Lung (tissue), 12 donors: ENCODE data around the gene LDHD. TPM values are rescaled to one million over a fixed set of nuclear protein-coding genes. Genes with fewer than 3 reads are reported as not detected.

Source experiments
- ATAC-seq: fragments of 200-7000 bp; cut with Tn5 transposase; one replicate; pipeline ENCODE4 v1.9.1; 2020; ENCODE audit warnings: moderate number of reproducible peaks; ENCODE audit not compliant: insufficient read depth, low FRiP score
- DNase-seq, 3 donors: peaks; one replicate each; pipeline ENCODE4 v3.0.0-alpha.2; 2013 to 2017
- H3K27ac ChIP-seq, 2 donors: one replicate each; pipeline ENCODE4 v1.5.1; 2013; ENCODE audit warnings: mild to moderate bottlenecking in 2 of 2, moderate library complexity in 2 of 2, control low read depth in 1 of 2, inconsistent platforms in 1 of 2, low read depth in 1 of 2, low read length in 1 of 2
- H3K27me3 ChIP-seq, 3 donors: one replicate each; pipeline ENCODE4 v1.5.1; 2013; ENCODE audit warnings: low read length in 2 of 3; ENCODE audit not compliant: control insufficient read depth in 3 of 3, insufficient read depth in 3 of 3
- H3K36me3 ChIP-seq, 4 donors: one replicate each; pipeline ENCODE4 v1.5.1; 2013; ENCODE audit warnings: low read length in 4 of 4, mild to moderate bottlenecking in 1 of 4, moderate library complexity in 1 of 4; ENCODE audit not compliant: control insufficient read depth in 4 of 4, insufficient read depth in 4 of 4
- H3K4me1 ChIP-seq, 5 donors: one replicate each; pipeline ENCODE4 v1.5.1; 2013; ENCODE audit warnings: low read length in 5 of 5, mild to moderate bottlenecking in 2 of 5, moderate library complexity in 1 of 5; ENCODE audit not compliant: control insufficient read depth in 5 of 5, insufficient read depth in 5 of 5
- H3K4me3 ChIP-seq: one replicate; pipeline ENCODE4 v1.5.1; 2013; ENCODE audit warnings: mild to moderate bottlenecking, control low read depth, moderate library complexity
- H3K9ac ChIP-seq, 2 donors: one replicate each; pipeline ENCODE4 v1.5.1; 2013; ENCODE audit warnings: low read length in 2 of 2, control low read depth in 1 of 2; ENCODE audit not compliant: insufficient read depth in 1 of 2
- H3K9me3 ChIP-seq, 4 donors: one replicate each; pipeline ENCODE4 v1.5.1; 2013; ENCODE audit warnings: low read length in 3 of 4, mild to moderate bottlenecking in 1 of 4, moderate library complexity in 1 of 4; ENCODE audit not compliant: control insufficient read depth in 4 of 4, insufficient read depth in 3 of 4
- WGBS, 2 donors: extraction: QIAGEN DNeasy Blood & Tissue Kit; methylation state at CpG; one replicate each; pipeline ENCODE4 v1.1.7; 2013; 5-methylcytosine and 5-hydroxymethylcytosine counted together
- polyA plus RNA-seq, 2 donors: library from polyadenylated mRNA; stranded (reverse); fragments of 200-250 nt; gene quantifications; one replicate each; pipeline ENCODE4 v1.2.1, GENCODE V29; 2013
- total RNA-seq, 2 donors: library from RNA; depleted of rRNA in 1 of 2; stranded (reverse); fragments of >200 nt in 1 of 2; gene quantifications; one replicate each; pipeline ENCODE4 v1.2.1, GENCODE V29; 2014 to 2021
- TF ChIP-seq, protein P1 (sequence below): IDR thresholded peaks from 2 replicates; pipeline ENCODE4 v1.5.1; 2012; ENCODE audit warnings: mild to moderate bottlenecking; ENCODE audit errors: control extremely low read depth, extremely low read depth
- donor health status: control.
- donor health status: control.
- donor health status: Bipolar disorder and iron deficiency.
- donor health status: healthy.
- donor health status: DM: yes; HTN: yes; CAD: no.

LDHD gene
- total and polyA plus RNA-seq, 4 donors = 4.3 to 17.0 (median 8.1) TPM

DNA sequence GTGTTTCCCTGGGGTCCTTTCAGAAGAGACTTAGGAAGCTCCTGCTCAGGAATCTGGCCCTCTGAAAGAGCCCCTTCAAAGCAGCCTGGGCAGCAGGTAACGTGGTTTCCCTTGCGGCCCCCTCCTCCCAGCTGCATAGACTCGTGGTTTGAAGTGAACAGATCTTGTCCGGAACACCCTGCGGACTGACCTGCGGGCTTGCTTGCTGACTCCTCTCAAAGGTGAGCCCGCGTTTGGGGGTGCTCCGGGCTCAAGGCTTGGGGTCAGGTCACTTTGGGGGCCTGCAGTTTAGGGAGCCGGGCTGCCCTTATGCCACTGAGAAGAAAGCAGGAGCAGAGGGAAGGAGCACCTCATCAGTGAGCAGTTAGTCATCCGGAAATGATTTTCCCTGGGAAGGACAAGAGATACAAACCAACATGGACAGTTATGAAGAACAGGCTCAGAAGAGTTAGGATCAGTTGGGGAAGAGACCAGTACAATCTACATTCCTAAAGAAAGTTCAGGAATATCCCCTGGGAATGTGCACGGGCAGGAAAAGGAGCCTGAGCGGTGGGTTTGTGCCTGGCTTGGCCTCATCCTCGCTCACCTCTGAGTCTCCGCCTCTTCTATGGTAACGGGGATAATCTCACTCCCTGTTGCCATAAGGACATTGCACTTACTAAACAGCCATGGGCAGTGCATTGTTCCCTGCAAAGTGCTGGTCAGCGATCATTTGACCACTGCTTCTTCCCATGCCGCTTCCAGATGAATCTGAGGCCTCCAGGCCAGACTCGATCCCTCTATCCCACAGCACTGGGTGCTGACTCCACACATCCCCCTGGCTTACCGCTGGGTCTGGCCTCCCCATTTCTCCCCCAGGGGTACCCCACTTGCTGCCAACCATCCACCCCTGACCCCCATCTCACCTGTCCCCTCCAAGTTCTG is 10.0 kb downstream of the LDHD start:
- no peak for ATAC-seq
- 90 to 94% methylated on average over 20 of the region's 20 CpGs for WGBS, 2 donors
- H3K27me3 ChIP-seq = no peaks in the 10 kb centered on the region
- H3K4me1 ChIP-seq = peaks cover 0 to 70% (median 33%) of the 10 kb centered on the region in 5 donors
- TF ChIP-seq, protein P1, sequence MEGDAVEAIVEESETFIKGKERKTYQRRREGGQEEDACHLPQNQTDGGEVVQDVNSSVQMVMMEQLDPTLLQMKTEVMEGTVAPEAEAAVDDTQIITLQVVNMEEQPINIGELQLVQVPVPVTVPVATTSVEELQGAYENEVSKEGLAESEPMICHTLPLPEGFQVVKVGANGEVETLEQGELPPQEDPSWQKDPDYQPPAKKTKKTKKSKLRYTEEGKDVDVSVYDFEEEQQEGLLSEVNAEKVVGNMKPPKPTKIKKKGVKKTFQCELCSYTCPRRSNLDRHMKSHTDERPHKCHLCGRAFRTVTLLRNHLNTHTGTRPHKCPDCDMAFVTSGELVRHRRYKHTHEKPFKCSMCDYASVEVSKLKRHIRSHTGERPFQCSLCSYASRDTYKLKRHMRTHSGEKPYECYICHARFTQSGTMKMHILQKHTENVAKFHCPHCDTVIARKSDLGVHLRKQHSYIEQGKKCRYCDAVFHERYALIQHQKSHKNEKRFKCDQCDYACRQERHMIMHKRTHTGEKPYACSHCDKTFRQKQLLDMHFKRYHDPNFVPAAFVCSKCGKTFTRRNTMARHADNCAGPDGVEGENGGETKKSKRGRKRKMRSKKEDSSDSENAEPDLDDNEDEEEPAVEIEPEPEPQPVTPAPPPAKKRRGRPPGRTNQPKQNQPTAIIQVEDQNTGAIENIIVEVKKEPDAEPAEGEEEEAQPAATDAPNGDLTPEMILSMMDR = no peak
- H3K27ac ChIP-seq = peak overlapping the region in 1 of 2 donors; percentile 77
- H3K4me3 ChIP-seq = no peak overlapping the region
- peaks cover 0 to 4% (median 1%) of the 10 kb centered on the region in 4 donors for H3K36me3 ChIP-seq
- H3K9me3 ChIP-seq = no peaks in the 10 kb centered on the region
- DNase-seq = no peak
- peak overlapping the region in 1 of 2 donors; percentile 2 for H3K9ac ChIP-seq

DNA sequence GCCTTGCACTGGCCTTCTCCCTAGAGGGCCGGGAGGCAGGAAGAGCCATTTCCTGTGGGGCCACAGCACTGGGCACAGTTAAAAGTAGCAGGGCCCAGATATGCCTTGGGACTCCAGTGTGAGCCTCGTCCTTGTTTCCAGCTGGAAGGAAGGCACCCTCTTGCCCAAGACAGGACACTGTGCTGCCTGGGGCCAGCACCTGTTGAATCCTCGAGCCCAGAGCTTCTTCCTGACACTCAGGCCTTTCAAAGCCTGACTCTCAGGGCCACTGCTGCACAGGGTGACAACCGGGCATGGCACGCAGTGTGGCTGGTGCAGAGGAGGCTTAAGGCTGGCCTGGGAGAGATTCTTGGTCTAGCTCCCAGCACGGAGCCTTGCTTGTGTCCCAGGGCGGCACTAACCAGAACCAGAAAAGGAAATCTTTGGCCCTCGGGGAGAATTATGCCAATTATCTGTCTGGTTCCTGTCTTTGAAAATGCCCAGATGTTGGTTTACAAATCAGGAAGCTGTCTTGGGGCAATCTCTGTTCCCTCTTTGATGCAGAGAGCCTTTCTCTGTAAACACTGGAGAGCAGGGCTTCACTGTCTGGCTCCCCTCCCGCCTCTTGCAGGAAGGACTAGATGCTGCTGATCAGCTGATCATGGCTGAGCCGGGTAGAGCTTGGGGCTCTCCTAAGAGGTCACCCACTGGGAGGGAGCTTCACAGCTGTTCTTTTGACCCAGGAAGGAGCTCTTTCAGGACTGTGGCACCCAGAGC is 11.1 kb downstream of the LDHD start:
- Histone ChIP-seq H3K9ac (no peak overlapping the region), H3K4me1 (peaks cover 0 to 60% (median 32%) of the 10 kb centered on the region in 5 donors), H3K4me3 (no peak overlapping the region), H3K27me3 (no peaks in the 10 kb centered on the region), H3K36me3 (peaks cover 0 to 4% (median 1%) of the 10 kb centered on the region in 4 donors), H3K9me3 (no peaks in the 10 kb centered on the region), H3K27ac (peak overlapping the region; percentile 37 to 77)
- DNase-seq = peak; percentile 83 to 92 (median 90)
- ATAC-seq = peak; percentile 45
- TF ChIP-seq, protein P1 = no peak
- WGBS, 2 donors = 18 to 36% methylated on average over 10 of the region's 10 CpGs

DNA sequence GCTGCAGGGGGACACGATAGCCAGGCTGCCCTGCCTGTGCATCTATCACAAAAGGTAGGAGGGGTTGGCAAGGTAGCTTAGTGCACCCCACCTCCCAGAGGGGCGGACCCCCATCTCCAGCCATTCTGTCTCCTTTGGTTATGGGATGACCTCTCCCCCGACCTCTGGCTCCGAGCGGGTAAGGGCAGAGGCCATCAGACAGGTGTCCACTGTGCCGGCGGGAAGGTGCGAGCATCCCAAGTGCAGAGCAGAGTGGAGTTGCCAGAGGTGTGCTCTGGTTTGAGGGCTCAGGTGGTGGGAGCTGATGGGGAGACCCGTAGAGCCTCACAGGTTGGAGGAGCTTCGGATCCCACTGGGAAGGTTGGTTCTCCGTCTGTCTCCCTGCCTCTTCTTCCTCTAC is 11.7 kb downstream of the LDHD start:
- Histone ChIP-seq H3K9ac (no peak overlapping the region), H3K4me1 (peaks cover 0 to 60% (median 30%) of the 10 kb centered on the region in 5 donors)

More for the DNA sequence above, 11.7 kb downstream of the LDHD start:
- TF ChIP-seq, protein P1 = no peak
- Histone ChIP-seq H3K4me3 (no peak overlapping the region), H3K9me3 (no peaks in the 10 kb centered on the region), H3K27ac (peak overlapping the region; percentile 37 to 77), H3K27me3 (no peaks in the 10 kb centered on the region), H3K36me3 (peaks cover 0 to 4% (median 1%) of the 10 kb centered on the region in 4 donors)
- 90 to 93% methylated on average over 11 of the region's 11 CpGs for WGBS, 2 donors
- no peak for DNase-seq
- ATAC-seq = no peak
